Cerebellar cortex (tissue), 1 donor: Measurements from ENCODE around the gene TAF3.
"Not testable (repeated sequence)": the region's sequence is repeated elsewhere in the genome, so short reads cannot be mapped to it uniquely, and the experiment has no call there.

Experiments
- DNase-seq: peaks from one replicate; pipeline ENCODE4 v3.0.0-alpha.2; 2015; ENCODE audit warnings: low spot score

The TAF3 gene

GRCh38 chr10:7818295-7819120 lies at the start of gene TAF3:
Gene TAF3, plus strand, starts transcription at chr10:7818505. Its CDS starts 205 bp downstream, at chr10:7818710.
- peak; percentile 90 for DNase-seq

GRCh38 chr10:7773845-7774801 lies 44.2 kb upstream of the TAF3 start:
- DNase-seq = peak; percentile 92

GRCh38 chr10:7776777-7777176 lies 41.5 kb upstream of the TAF3 start:
- DNase-seq = no peak

GRCh38 chr10:7782194-7782593 lies 36.1 kb upstream of the TAF3 start:
- DNase-seq = not testable (repeated sequence)

GRCh38 chr10:7786430-7786829 lies 31.9 kb upstream of the TAF3 start:
- DNase-seq = no peak

GRCh38 chr10:7787150-7787856 lies 31.0 kb upstream of the TAF3 start:
- no peak for DNase-seq

GRCh38 chr10:7787857-7788638 lies 30.3 kb upstream of the TAF3 start, which contains the start of the genes ATP5F1C and KIN:
Gene ATP5F1C, plus strand, starts transcription at chr10:7788177. Its CDS starts 31 bp downstream, at chr10:7788208.
Gene KIN, minus strand, starts transcription at chr10:7787993. Its CDS starts 60 bp downstream, at chr10:7787933.
- peak; percentile 98 for DNase-seq

- peak; percentile 25 for DNase-seq
These were observed 29.5 kb upstream of the TAF3 start for GRCh38 chr10:7788639-7789286.

GRCh38 chr10:7789390-7789789 lies 28.9 kb upstream of the TAF3 start:
- no peak for DNase-seq

GRCh38 chr10:7792541-7792940 lies 25.8 kb upstream of the TAF3 start:
- DNase-seq = no peak

- no peak for DNase-seq
These were observed 23.9 kb upstream of the TAF3 start for GRCh38 chr10:7794251-7795026.

GRCh38 chr10:7795605-7796004 lies 22.7 kb upstream of the TAF3 start:
- no peak for DNase-seq

- no peak for DNase-seq
These were observed 20.7 kb upstream of the TAF3 start for GRCh38 chr10:7797582-7797981.

- no peak for DNase-seq
These were observed 15.7 kb upstream of the TAF3 start for GRCh38 chr10:7802606-7803005.

GRCh38 chr10:7804216-7804615 lies 14.1 kb upstream of the TAF3 start:
- no peak for DNase-seq

- DNase-seq = no peak
These were observed 13.6 kb upstream of the TAF3 start for GRCh38 chr10:7804741-7805140.

GRCh38 chr10:7808686-7809267 lies 9.5 kb upstream of the TAF3 start:
- no peak for DNase-seq

- DNase-seq = no peak
These were observed 7.9 kb upstream of the TAF3 start for GRCh38 chr10:7810443-7810842.

- no peak for DNase-seq
These were observed 7.3 kb upstream of the TAF3 start for GRCh38 chr10:7811000-7811399.
